OCI-M2 (cell line): ENCODE data around the gene ARSB.

Experiments used
- DNase-seq: peaks from one replicate; lab custom pipeline; 2025; ENCODE audit not compliant: unreplicated experiment; lab: John Stamatoyannopoulos, UW

The ARSB gene

GRCh38 chr5:78730300-78731094 is 254.6 kb downstream of the ARSB start:
- no peak for DNase-seq

- no peak for DNase-seq
Observed at GRCh38 chr5:78727786-78728761, 257.0 kb downstream of the ARSB start.
